Glomerular endothelial cell (primary cell): ENCODE data around the gene FNDC1. TPM values are rescaled to one million over a fixed set of nuclear protein-coding genes. Genes with fewer than 3 reads are reported as not detected.
"Not testable (repeated sequence)": the region's sequence is repeated elsewhere in the genome, so short reads cannot be mapped to it uniquely, and the experiment has no call there.

ENCODE experiments used
- DNase-seq: peaks from one replicate; pipeline ENCODE4 v3.0.0-alpha.2; 2011; ENCODE audit warnings: low read depth, low spot score; ENCODE audit errors: extremely low read depth
- total RNA-seq: library from RNA; depleted of rRNA; stranded (reverse); fragments of >200 nt; gene quantifications from 2 replicates; pipeline ENCODE4 v1.2.3, GENCODE V29; 2015

Gene FNDC1
- total RNA-seq: 0.06 TPM in 1 of 2 replicates, not detected in the other

DNA sequence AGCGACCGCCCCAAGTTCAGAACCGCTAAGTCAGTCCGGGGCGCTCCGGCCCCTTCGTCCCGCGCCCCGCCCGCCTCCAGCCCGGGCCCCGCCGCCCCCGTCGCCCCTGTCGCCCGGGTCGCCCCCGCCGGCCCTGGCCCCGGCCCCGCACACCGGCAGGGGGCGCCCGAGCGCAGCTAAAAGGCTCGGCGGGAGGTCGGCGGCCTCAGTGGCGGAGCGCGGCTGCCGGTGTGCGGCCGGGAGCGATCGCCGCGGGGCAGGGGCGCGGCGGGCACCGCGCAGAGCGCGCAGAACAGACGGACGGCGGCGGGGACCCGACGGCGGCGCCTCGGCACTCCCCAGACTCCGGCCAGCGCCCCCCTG, at the start of gene FNDC1:
Gene FNDC1, plus strand, starts transcription at position 208 of the 363 bp plus-strand sequence. CDS start 197 bp downstream, outside the sequence.
- DNase-seq: no peak

DNA sequence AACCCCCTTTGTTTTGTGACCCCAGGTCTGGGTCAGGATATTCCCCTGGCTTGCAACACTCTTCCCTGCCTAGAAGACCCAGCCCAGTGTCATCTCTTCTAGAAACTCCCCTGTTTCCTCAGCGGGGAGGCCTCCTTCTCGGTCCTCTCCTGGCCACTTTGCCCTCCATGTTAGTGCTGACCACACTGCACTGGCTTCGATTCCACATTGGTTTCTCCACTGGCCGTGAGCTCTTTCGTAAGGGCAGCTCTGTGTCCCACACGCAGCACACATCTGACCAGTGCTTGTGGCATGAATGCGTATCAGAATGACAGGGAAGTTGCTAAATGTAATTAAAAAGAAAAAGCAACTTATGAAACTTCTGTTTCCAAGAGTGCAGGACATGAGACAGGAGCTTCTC, 49.4 kb upstream of the FNDC1 start:
- DNase-seq: no peak

- no peak for DNase-seq
These were observed 47.7 kb upstream of the FNDC1 start for GRCh38 chr6:159121486-159121885.

DNA sequence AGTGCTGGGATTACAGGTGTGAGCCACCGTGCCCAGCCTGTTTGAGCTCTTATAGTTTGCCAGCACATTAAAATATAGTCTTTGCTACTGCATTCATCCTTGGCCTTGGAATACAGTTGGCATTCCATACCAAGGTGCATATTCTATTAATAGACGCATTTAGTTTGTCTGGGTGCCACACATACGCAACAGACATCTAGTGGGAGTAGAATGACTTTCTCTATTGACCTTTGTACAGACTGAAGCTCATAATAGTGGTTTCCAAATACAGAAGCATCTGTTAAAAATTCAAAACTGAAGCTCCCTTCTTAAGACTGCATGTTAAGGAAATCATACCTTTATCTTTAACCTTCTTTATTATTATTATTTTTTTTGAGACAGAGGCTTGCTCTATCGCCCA, 46.7 kb upstream of the FNDC1 start:
- no peak for DNase-seq

GRCh38 chr6:159123831-159124230, 45.4 kb upstream of the FNDC1 start:
- not testable (repeated sequence) for DNase-seq

- no peak for DNase-seq
These were observed 44.1 kb upstream of the FNDC1 start for GRCh38 chr6:159125014-159125609.

- no peak for DNase-seq
These were observed 43.2 kb upstream of the FNDC1 start for GRCh38 chr6:159125951-159126352.

GRCh38 chr6:159126590-159126989, 42.6 kb upstream of the FNDC1 start:
- no peak for DNase-seq

GRCh38 chr6:159127701-159128100, 41.5 kb upstream of the FNDC1 start:
- no peak for DNase-seq

DNA sequence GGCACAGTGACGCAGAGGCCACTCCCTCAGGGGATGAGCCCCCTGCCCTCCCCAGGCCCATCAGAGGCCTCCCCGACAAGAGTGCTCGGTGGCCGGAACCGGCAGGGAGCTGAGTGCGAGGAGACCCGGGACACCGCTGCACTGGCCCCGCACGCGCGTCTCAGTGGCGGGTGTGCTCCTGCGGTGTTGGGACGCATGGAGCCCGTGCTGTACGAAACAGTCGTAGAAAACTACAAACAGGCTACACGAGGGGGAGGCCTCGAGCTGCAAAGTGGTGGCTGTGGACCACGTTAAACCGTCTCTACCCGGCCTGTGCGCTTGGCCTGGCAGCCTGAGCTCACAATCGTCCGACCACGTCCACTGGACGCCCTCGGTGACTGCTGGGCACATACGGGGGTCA, 40.2 kb upstream of the FNDC1 start:
- DNase-seq: no peak

DNA sequence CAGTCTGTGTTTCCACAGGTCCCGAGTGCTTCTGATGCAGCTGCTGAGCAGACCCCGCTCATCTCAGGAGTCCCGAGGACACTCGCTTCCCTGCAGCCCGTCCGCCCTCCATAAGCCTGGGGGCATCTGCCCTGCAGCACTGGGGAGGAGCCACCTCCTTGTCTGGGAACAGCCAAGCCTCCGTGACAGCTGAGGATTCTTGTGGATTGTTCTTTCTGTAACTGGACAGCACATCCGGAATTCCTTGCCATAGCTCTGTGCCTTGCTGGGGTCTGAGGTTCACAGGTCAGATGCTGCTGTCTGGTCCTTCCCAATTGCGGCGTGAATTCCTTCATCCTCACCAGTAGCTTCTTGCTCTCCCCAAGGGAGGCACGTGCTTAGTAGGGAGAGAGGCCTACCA, 38.4 kb upstream of the FNDC1 start:
- DNase-seq: no peak

- DNase-seq: no peak
These were observed 37.5 kb upstream of the FNDC1 start for GRCh38 chr6:159131709-159132108.

DNA sequence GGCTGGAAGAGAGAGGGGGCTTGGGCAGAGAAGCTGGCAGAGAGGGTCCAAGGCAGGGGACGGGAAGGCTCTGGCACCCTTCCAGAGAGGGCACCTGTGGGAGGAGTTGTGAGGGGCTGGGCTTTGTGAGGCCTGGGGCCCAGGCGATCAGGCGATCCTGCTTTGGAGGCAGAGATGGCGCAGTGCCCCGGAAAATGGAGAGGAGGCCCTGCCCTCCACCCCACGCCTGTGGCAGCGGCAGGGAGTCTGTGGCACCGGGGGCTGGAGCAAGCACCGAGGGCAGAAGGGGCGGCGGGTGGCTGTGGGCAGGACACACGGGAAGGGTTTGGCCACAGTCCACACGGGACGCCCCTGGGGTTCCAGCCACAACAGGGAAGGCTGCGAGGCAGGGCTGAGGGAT, 36.5 kb upstream of the FNDC1 start:
- DNase-seq: no peak

DNA sequence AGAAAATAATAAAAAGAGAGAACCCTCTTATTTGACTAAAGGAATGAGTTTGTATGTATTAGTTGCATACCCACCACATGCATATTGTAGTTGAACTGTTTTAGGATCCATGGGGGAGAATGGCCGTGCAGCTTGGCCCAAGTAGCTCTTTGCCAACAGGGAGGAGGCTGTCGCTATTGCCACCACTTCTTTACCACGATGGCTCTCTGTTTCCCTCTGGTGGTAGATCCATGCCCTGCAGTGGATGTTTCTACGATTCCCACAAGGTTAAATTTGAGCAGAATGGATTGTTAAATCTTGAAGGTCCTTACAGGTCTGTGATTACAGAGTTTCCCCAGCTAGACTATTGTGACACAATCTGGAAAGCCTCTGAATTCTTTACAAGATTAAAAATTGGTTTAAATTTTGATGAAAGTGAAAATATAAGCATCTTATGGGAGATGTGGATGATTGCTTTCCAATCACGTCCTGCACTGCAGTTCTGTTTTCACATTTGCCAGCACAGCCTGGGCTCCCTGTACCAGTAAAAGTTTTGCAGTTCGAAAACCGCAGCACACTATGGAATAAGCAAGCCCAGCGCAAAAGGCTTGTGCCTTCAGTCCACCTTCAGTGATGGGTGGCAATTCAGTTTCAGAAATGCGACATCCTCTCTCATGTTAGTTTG, 34.4 kb upstream of the FNDC1 start:
- DNase-seq: peak; percentile 41

- no peak for DNase-seq
These were observed 31.5 kb upstream of the FNDC1 start for GRCh38 chr6:159137676-159138075.

DNA sequence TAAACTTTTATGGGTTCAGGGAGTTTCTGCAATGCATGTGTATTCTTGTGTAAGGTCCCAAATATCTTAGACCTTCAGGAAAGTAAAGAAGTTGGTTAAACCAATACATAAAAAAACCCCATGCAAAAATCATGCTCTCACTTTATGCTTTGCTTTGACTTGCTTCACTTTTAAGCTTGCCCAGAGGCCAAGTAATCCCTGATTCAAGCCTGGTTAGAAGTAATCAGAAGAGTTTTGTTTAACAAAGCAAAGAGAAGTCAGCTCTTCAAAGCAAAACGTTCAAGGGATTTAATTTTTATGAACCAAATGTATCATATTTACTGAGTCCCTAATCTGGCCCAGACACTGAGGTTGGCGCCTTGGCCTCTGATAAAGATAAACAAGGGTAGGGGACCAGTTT, 26.7 kb upstream of the FNDC1 start:
- DNase-seq: no peak

DNA sequence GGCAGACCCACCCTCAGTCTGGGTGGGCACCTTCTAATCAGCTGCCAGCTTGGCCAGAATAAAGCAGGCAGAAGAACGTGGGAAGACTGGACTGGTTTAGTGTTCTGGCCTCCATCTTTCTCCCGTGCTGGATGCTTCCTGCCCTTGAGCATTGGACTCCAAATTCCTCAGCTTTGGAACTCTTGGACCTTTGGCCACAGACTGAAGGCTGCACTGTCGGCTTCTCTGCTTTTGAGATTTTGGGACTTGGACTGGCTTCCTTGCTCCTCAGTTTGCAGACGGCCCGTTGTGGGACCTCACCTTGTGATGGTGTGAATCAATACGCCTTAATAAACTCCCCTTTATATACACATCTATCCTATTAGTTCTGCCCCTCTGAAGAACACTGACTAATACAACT, 20.6 kb upstream of the FNDC1 start:
- DNase-seq: no peak

- DNase-seq: no peak
These were observed 19.6 kb upstream of the FNDC1 start for GRCh38 chr6:159149641-159150040.

- no peak for DNase-seq
These were observed 17.8 kb upstream of the FNDC1 start for GRCh38 chr6:159151266-159151855.

- DNase-seq: no peak
These were observed 17.2 kb upstream of the FNDC1 start for GRCh38 chr6:159152041-159152440.

- no peak for DNase-seq
These were observed 16.4 kb upstream of the FNDC1 start for GRCh38 chr6:159152782-159153181.

DNA sequence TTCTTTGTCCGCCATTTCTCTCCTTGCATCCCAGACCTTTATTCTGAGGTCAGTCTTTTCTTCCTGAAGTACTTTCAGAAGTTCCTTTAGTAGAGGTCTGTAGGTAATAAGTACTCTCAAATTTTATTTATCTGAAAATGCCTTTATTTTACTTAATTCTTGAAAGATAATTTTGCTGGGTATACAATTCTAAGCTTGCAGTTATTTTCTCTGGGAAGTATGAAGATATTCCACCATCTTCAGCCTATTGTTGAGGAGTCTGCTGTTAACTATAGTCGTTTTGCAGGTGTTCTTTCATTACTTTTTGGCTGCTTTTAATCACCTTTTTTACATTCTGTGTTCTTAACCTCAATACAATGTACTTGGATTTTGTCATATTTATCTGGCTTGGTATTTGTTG, 13.5 kb upstream of the FNDC1 start:
- DNase-seq: no peak
